ENCODE measurements around the gene CHRM4. TPM values are rescaled to one million over a fixed set of nuclear protein-coding genes. Genes with fewer than 3 reads are reported as not detected.
"Not testable (repeated sequence)": the region's sequence is repeated elsewhere in the genome, so short reads cannot be mapped to it uniquely, and the experiment has no call there.

CHRM4 gene
- polyA plus RNA-seq, 6 donors from 2014 or later: 0.27 to 0.94 (median 0.34) TPM; not detected in 1

DNA sequence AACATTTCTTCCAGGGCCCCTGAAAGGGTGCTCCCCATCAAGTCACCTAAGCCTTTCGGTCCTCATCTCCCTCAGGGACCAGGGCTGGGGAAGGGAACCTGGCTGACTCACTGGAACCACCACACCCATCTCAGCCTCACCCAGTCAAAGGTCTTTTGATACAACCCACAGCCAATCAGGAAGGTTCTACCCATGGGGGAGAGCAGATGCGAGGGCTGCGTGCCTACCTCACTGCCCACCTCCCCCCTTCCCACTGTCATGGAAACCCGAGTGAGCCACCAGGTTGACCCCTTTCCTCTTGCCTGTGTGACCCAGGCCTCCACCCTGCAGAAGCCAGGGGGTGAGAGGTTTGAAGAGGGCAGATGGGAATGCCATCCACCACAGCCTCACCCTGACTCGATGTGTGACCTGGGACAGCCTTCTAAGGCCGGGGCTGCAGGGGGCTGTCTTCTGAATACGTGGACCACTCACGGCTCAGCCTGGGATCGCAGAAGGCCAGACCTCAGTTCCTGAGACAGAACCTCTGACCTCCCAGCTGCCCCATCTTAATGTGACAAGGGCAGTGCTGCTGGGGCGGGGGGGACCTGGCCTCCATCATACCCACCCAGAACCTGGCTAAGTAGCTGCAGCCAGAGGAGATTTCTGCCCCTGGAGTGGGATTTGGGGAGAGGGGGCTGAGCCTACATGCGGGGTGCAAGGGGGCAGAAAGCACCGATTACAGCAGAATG is 7.4 kb downstream of the CHRM4 start:
- peaks cover 0 to 3% (median 0%) of the 10 kb centered on the region in 7 donors for H3K9me3 Mint-ChIP-seq
- peaks cover 6 to 10% (median 8%) of the 10 kb centered on the region in 3 donors for H3K4me1 Mint-ChIP-seq
- peak overlapping the region in 3 of 8 donors; percentile 33 to 70 (median 50) for H3K4me3 Mint-ChIP-seq
- H3K36me3 Mint-ChIP-seq: peaks cover 0 to 14% of the 10 kb centered on the region in 2 donors
- ATAC-seq (ENCODE audit: low read depth in 2 of 2) (no peak), DNase-seq (no peak)
- H3K27ac Mint-ChIP-seq: no peak overlapping the region
- peaks cover 29 to 66% (median 46%) of the 10 kb centered on the region in 3 donors for H3K27me3 Mint-ChIP-seq

DNA sequence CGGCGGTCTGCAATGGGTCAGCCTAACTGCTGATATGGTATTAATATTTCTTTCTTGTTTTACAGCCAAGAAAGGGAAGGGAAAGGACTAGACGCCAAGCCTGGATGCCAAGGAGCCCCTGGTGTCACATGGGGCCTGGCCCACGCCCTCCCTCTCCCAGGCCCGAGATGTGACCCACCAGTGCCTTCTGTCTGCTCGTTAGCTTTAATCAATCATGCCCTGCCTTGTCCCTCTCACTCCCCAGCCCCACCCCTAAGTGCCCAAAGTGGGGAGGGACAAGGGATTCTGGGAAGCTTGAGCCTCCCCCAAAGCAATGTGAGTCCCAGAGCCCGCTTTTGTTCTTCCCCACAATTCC is 8.2 kb downstream of the CHRM4 start:
- peaks cover 0 to 3% (median 0%) of the 10 kb centered on the region in 7 donors for H3K9me3 Mint-ChIP-seq
- peaks cover 6 to 10% (median 7%) of the 10 kb centered on the region in 3 donors for H3K4me1 Mint-ChIP-seq

DNA sequence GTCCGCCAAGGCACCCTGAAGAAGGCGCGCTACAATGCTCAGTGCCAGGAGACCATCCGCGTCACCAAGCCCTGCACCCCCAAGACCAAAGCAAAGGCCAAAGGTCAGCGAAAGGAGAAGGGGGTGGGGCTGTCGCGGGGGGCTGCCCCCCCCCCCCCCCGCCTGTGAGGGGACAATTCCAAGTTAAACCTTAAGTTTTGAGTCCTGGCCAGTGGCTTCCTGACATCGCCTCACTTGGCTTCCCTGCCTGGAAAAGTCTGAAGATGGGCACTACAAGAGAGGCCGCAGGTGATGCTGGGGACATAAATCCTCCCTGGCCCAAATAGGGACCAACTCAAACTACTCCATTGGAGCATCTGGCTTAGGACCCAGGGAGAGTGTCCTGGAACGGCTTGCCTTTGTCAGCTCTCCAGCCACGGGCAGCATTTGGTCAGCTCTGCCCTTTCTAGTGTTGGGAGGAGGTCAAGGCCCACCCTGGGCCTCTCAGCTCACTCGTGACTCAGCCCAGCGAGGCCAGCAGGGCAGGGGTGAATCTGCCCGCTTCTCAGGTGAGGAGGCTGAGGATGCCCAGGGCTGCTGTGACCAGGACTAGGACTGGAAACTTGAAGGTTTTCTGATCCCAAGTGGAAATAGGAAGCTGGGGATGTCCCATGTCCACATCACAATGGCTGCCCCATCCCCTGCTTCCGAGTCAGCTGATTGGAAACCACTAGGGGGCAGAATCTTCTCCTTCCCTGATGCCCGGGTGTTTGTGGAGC is 8.8 kb downstream of the CHRM4 start:
- peaks cover 0 to 3% (median 0%) of the 10 kb centered on the region in 7 donors for H3K9me3 Mint-ChIP-seq
- H3K27me3 Mint-ChIP-seq: peaks cover 17 to 53% (median 33%) of the 10 kb centered on the region in 3 donors
- H3K36me3 Mint-ChIP-seq: peaks cover 0 to 15% of the 10 kb centered on the region in 2 donors
- ATAC-seq (ENCODE audit: low read depth in 2 of 2): no peak
- no peak overlapping the region for H3K27ac Mint-ChIP-seq
- peaks cover 6 to 10% (median 7%) of the 10 kb centered on the region in 3 donors for H3K4me1 Mint-ChIP-seq
- peak overlapping the region in 6 of 8 donors; percentile 18 to 84 (median 60) for H3K4me3 Mint-ChIP-seq
- no peak for DNase-seq

More for the DNA sequence above, 8.2 kb downstream of the CHRM4 start:
- no peak for DNase-seq
- peak overlapping the region in 4 of 8 donors; percentile 43 to 84 (median 60) for H3K4me3 Mint-ChIP-seq
- H3K27ac Mint-ChIP-seq: no peak overlapping the region
- H3K27me3 Mint-ChIP-seq: peaks cover 22 to 58% (median 38%) of the 10 kb centered on the region in 3 donors
- no peak for ATAC-seq (ENCODE audit: low read depth in 2 of 2)
- H3K36me3 Mint-ChIP-seq: peaks cover 0 to 14% of the 10 kb centered on the region in 2 donors

DNA sequence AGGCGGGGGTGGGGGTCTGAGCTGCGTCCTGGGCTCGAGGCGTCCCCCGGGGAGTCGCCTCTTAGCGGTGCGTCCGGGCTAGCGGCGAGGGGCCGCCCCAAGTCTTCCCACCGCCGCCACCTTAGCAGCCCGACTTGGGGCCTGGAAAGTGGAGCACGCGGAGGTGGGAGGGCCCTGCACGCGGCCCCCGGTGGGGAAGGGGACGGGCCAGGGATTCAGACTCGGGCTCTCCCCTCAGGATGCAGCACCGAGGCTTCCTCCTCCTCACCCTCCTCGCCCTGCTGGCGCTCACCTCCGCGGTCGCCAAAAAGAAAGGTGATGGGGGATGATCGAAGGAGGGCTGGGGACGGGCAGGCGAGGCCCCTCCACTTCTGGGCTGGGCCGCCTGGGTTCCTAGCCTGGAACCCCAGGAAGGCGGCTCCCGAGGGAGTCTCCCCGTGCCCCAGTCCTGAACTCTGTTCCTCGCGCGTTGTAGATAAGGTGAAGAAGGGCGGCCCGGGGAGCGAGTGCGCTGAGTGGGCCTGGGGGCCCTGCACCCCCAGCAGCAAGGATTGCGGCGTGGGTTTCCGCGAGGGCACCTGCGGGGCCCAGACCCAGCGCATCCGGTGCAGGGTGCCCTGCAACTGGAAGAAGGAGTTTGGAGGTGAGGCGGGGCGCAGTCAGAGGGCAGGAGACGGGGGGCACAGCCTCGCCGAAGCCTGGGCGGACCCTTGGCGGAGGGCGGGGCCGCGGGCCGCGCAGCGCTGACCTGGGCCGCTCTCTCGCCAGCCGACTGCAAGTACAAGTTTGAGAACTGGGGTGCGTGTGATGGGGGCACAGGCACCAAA is 9.5 kb downstream of the CHRM4 start:
- peaks cover 7 to 10% (median 8%) of the 10 kb centered on the region in 3 donors for H3K4me1 Mint-ChIP-seq
- no peak overlapping the region for H3K27ac Mint-ChIP-seq
- H3K9me3 Mint-ChIP-seq: peaks cover 0 to 3% (median 0%) of the 10 kb centered on the region in 7 donors
- H3K4me3 Mint-ChIP-seq: peak overlapping the region; percentile 68 to 85 (median 78)
- H3K27me3 Mint-ChIP-seq: peaks cover 13 to 45% (median 25%) of the 10 kb centered on the region in 3 donors
- H3K36me3 Mint-ChIP-seq: peaks cover 0 to 23% of the 10 kb centered on the region in 2 donors
- ATAC-seq (ENCODE audit: low read depth in 2 of 2): no peak
- no peak for DNase-seq

DNA sequence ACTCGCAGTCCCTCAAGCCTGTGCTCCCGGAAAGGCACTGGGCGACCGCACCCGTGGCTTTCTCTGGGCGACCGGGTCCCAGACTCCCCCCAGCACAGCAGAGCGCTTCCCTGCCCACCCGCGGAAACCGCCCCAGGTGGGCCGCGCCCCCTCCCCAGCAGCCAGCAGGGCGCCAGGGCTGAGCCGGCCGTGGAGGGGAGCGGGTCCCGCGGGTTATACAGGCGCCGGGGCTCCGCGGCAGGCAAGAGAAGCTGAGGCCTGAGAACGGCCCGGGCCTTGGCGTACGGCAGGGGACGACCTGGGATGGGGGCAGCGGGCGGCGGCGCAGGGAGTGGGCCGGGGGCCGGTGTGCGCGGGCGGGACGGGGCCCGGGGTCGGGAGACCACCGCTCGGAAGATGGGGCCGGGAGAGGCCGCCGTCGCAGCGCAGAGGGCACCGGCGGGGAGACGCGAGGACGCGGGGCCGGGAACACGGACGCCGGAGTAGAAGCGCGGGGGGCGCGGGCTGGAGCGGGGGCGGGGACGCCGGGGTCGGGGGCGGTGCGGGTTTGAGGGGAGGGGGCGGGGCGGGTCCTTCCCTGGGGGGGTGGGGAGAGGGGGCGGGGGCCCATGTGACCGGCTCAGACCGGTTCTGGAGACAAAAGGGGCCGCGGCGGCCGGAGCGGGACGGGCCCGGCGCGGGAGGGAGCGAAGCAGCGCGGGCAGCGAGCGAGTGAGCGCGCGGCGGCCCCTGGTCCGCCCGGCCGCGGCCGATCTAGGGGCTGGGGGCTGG is 10.3 kb downstream of the CHRM4 start, which contains the start of gene MDK:
Gene MDK, plus strand, starts transcription at position 622 of the 771 bp plus-strand sequence. CDS start 389 bp downstream, outside the sequence.
- Mint-ChIP-seq H3K36me3 (peaks cover 0 to 15% of the 10 kb centered on the region in 2 donors), H3K4me3 (peak within 1 kb of the TSS; percentile 79 to 91 (median 83)), H3K27ac (peak within 1 kb of the TSS in 1 of 6 donors; percentile 47), H3K27me3 (peaks cover 5 to 37% (median 17%) of the 10 kb centered on the region in 3 donors), H3K9me3 (peaks cover 0 to 2% (median 0%) of the 10 kb centered on the region in 7 donors), H3K4me1 (peaks cover 7 to 10% (median 8%) of the 10 kb centered on the region in 3 donors)
- ATAC-seq (ENCODE audit: low read depth in 2 of 2): peak; percentile 11 to 20
- no peak for DNase-seq

DNA sequence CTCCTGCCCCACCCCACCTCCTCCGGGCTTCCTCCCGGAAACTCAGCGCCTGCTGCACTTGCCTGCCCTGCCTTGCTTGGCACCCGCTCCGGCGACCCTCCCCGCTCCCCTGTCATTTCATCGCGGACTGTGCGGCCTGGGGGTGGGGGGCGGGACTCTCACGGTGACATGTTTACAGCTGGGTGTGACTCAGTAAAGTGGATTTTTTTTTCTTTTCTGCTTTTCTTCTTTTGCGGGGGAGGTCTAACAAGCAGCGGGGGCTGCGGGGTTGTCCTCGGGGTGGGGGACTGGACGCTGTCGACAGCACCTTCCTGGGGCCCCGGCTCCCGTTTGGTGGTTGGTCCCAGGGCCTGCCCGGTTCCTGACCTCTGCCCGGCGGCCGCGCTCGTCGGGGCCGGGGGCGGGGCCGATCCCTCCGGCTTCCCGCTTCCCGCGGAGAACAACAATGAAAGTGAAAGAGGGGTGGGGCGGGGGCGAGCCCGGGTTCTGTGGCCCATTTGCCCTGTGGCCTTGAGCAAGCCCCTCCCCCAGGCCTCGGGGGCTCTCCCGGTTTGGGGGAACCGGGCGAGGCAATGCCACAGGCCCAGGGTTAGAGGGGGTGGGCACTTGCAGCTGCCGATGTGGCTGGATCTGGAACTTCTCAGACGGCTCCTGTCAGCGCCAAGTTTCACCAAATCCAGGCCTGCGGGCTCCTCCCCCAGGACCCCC is 11.1 kb downstream of the CHRM4 start:
- H3K27ac Mint-ChIP-seq: peak overlapping the region in 3 of 6 donors; percentile 14 to 69 (median 47)
- peak; percentile 61 to 63 for ATAC-seq (ENCODE audit: low read depth in 2 of 2)
- peaks cover 7 to 10% (median 8%) of the 10 kb centered on the region in 3 donors for H3K4me1 Mint-ChIP-seq

DNA sequence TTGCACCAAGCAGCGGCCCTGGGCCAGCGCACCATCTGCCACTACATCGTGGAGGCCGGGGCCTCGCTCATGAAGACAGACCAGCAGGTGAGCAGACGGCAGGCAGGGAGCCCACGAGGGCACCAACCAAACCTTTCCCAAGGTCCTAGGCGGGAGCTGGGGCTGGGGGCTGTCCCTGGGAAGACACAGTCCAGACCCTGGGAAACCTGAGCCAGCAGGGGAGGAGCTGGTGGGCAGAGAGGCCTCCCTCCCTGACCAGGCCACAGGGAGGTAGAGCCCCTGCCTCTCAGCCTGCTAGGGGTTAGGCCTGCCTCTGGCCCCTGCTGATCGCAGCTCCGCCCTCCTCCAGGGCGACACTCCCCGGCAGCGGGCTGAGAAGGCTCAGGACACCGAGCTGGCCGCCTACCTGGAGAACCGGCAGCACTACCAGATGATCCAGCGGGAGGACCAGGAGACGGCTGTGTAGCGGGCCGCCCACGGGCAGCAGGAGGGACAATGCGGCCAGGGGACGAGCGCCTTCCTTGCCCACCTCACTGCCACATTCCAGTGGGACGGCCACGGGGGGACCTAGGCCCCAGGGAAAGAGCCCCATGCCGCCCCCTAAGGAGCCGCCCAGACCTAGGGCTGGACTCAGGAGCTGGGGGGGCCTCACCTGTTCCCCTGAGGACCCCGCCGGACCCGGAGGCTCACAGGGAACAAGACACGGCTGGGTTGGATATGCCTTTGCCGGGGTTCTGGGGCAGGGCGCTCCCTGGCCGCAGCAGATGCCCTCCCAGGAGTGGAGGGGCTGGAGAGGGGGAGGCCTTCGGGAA is 11.9 kb downstream of the CHRM4 start:
- not testable (repeated sequence) for DNase-seq; H3K9me3 Mint-ChIP-seq; H3K4me1 Mint-ChIP-seq; ATAC-seq (ENCODE audit: low read depth in 2 of 2)
- peaks cover 0 to 22% (median 1%) of the 10 kb centered on the region in 3 donors for H3K27me3 Mint-ChIP-seq
- peak overlapping the region in 7 of 8 donors; percentile 24 to 84 (median 79) for H3K4me3 Mint-ChIP-seq
- H3K36me3 Mint-ChIP-seq: peaks cover 0 to 17% of the 10 kb centered on the region in 2 donors
- peak overlapping the region in 3 of 6 donors; percentile 47 to 69 (median 47) for H3K27ac Mint-ChIP-seq

More for the DNA sequence above, 11.1 kb downstream of the CHRM4 start:
- Mint-ChIP-seq H3K4me3 (peak overlapping the region; percentile 79 to 91 (median 83)), H3K9me3 (no peaks in the 10 kb centered on the region), H3K27me3 (peaks cover 0 to 30% (median 9%) of the 10 kb centered on the region in 3 donors), H3K36me3 (peaks cover 0 to 9% of the 10 kb centered on the region in 2 donors)
- DNase-seq: no peak

DNA sequence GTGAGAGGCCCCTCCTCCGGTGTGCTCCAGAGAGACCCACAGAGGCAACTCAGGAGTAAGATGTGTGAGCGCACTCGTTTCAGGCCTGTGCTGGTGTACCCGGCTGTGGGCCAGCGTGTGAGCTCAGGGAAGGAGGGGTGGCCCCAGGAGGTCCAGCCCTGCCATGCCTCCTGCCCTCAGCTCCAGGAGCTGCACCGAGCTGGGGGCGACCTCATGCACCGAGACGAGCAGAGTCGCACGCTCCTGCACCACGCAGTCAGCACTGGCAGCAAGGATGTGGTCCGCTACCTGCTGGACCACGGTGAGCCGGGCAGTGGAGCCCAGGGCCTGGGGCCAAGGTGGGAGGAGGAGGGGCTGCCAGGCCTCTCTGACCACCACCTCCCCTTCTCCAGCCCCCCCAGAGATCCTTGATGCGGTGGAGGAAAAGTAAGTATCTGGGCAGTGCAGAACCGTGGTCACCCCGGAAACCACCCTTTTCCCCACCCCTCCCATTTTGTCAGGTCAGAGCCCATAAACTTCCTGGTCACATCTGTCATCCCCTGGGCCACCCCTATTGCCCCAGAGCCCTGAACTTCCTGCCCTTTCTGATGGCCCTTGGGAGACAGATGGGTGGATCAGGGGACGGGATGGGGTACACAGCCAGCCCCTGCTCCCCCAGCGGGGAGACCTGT is 12.6 kb downstream of the CHRM4 start:
- H3K27ac Mint-ChIP-seq: peak overlapping the region in 1 of 6 donors; percentile 69
- peaks cover 0 to 14% (median 0%) of the 10 kb centered on the region in 3 donors for H3K27me3 Mint-ChIP-seq
- no peak for DNase-seq
- peaks cover 0 to 17% of the 10 kb centered on the region in 2 donors for H3K36me3 Mint-ChIP-seq
- no peak for ATAC-seq (ENCODE audit: low read depth in 2 of 2)
- peaks cover 7 to 10% (median 8%) of the 10 kb centered on the region in 3 donors for H3K4me1 Mint-ChIP-seq
- peak overlapping the region in 5 of 8 donors; percentile 24 to 81 (median 72) for H3K4me3 Mint-ChIP-seq
- H3K9me3 Mint-ChIP-seq: no peaks in the 10 kb centered on the region

DNA sequence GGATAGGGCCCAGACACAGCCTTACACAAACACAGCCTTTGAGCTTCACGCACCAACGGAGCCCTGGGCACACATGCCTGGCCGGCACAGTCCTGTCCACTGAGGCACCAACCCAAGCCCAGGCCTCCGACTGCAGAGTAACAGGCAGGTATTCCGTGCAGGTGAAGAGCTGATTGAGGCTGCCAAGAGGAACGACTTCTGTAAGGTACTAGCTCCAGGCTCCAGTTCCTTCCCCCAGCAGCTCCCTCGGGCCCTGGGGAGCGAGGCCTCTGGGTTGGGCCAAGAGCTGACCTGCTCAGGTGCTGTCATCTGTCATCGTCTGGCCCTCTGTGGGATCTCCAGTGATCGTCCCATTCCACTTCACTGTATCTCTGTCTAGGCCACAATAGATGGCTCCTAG is 13.3 kb downstream of the CHRM4 start:
- peaks cover 7 to 10% (median 8%) of the 10 kb centered on the region in 3 donors for H3K4me1 Mint-ChIP-seq
- peaks cover 0 to 17% of the 10 kb centered on the region in 2 donors for H3K36me3 Mint-ChIP-seq
- no peak overlapping the region for H3K27ac Mint-ChIP-seq
- no peaks in the 10 kb centered on the region for H3K9me3 Mint-ChIP-seq
- peaks cover 0 to 8% (median 0%) of the 10 kb centered on the region in 3 donors for H3K27me3 Mint-ChIP-seq
- peak overlapping the region in 1 of 8 donors; percentile 55 for H3K4me3 Mint-ChIP-seq
- DNase-seq (no peak), ATAC-seq (ENCODE audit: low read depth in 2 of 2) (no peak)

DNA sequence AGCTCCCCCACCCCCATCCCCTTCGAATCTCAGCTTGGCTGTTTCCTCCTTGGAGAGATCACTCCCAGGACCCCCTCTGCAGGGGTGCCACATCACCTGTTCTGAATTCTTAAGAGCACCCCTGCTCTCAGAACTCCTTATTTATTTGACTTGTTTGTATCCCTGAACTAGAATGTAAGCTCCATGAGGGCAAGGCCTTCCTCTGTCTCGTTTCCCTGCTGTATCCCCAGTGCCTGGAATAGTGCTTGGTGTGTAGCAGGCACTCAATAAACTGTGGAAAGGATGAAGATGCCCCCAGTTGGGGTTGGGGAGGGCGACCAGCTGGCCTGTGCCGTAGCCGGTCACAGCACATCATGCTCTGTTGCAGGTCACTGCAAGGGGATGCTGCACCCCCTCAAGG is 13.7 kb downstream of the CHRM4 start:
- DNase-seq: no peak

More for the DNA sequence above, 13.7 kb downstream of the CHRM4 start:
- H3K27ac Mint-ChIP-seq: no peak overlapping the region
- H3K4me3 Mint-ChIP-seq: peak overlapping the region in 1 of 8 donors; percentile 66
- peaks cover 7 to 10% (median 8%) of the 10 kb centered on the region in 3 donors for H3K4me1 Mint-ChIP-seq
- H3K9me3 Mint-ChIP-seq: no peaks in the 10 kb centered on the region
- peaks cover 0 to 17% of the 10 kb centered on the region in 2 donors for H3K36me3 Mint-ChIP-seq
- H3K27me3 Mint-ChIP-seq: peaks cover 0 to 7% (median 0%) of the 10 kb centered on the region in 3 donors
- ATAC-seq (ENCODE audit: low read depth in 2 of 2): no peak
